GM12878 (cell line): ENCODE measurements around the gene WBP2NL. TPM values are rescaled to one million over a fixed set of nuclear protein-coding genes. Genes with fewer than 3 reads are reported as not detected.

Source experiments
- ATAC-seq: fragments of 200-7000 bp; cut with Tn5 transposase; 3 replicates; pipeline ENCODE4 v1.9.1; 2020; ENCODE audit warnings: mild to moderate bottlenecking, moderate library complexity
- BruUV-seq: library from RNA; stranded (reverse); fragments of 400-500 nt; replicated peaks from 2 replicates; lab custom pipeline; 2021; lab: Mats Ljungman, UMichigan
- CTCF ChIA-PET: fragments of 300-600 bp; sonication (Branson Sonifier 250); formaldehyde crosslinking; extraction: SDS; loops from one replicate; lab custom pipeline; 2021; ENCODE audit warnings: inconsistent platforms; lab: Yijun Ruan, JAX
- POLR2A ChIA-PET: fragments of 350-600 bp; formaldehyde crosslinking; extraction: SDS; loops from one replicate; lab custom pipeline; 2021; ENCODE audit warnings: inconsistent platforms; lab: Charles Lee
- RAD21 ChIA-PET: fragments of 300-600 bp; sonication (Branson Sonifier 250); formaldehyde crosslinking; loops from one replicate; lab custom pipeline; 2023; ENCODE audit warnings: antibody characterized with exemption; ENCODE audit not compliant: unreplicated experiment; lab: Charles Lee
- SMC1A ChIA-PET: fragments of 300-600 bp; sonication (Branson Sonifier 250); formaldehyde crosslinking; loops from one replicate; lab custom pipeline; 2023; ENCODE audit not compliant: unreplicated experiment, uncharacterized antibody; lab: Charles Lee
- DNase-seq: peaks from one replicate; pipeline ENCODE4 v3.0.0-alpha.2; 2011; ENCODE audit warnings: low read depth, low spot score
- FAIRE-seq: peaks from 3 replicates; lab custom pipeline; 2011; peaks lifted over from hg19 to GRCh38; lab: Jason Lieb, UNC
- H2AFZ ChIP-seq: 2 replicates; pipeline ENCODE4 v1.6.0; 2011; ENCODE audit warnings: low read depth, low read length, control low read depth; ENCODE audit not compliant: control insufficient read depth
- H3K27ac ChIP-seq: 2 replicates; pipeline ENCODE4 v1.5.1; 2011; ENCODE audit warnings: control low read depth; ENCODE audit not compliant: control insufficient read depth, insufficient read depth
- H3K27me3 ChIP-seq, 2 experiments: replicated peaks in 1 of 2; 2 replicates each; pipeline versions ENCODE4 v1.6.0 to v1.6.1; 2011; ENCODE audit warnings: low read length in 1 of 2; ENCODE audit not compliant: control insufficient read depth in 2 of 2, insufficient read depth in 2 of 2
- H3K36me3 ChIP-seq, 2 experiments: 2 replicates each; pipeline ENCODE4 v1.5.1; 2011; ENCODE audit warnings: low read length in 1 of 2; ENCODE audit not compliant: control insufficient read depth in 2 of 2, insufficient read depth in 2 of 2
- H3K4me1 ChIP-seq: 2 replicates; pipeline ENCODE4 v1.6.1; 2011; ENCODE audit warnings: mild to moderate bottlenecking, low read length, moderate library complexity, mixed read lengths; ENCODE audit not compliant: control insufficient read depth, insufficient read depth
- H3K4me2 ChIP-seq: 2 replicates; pipeline ENCODE4 v1.6.0; 2011; ENCODE audit warnings: control low read depth; ENCODE audit not compliant: control insufficient read depth, insufficient read depth
- H3K4me3 ChIP-seq: fragments of 200-600 bp; sonication (generic); 2 replicates; pipeline ENCODE4 v1.5.1; 2016
- H3K79me2 ChIP-seq: 2 replicates; pipeline ENCODE4 v1.6.0; 2011; ENCODE audit warnings: low read length; ENCODE audit not compliant: control insufficient read depth, insufficient read depth
- H3K9ac ChIP-seq: 2 replicates; pipeline ENCODE4 v1.8.0; 2011; ENCODE audit warnings: low read length, control low read depth, mixed read lengths; ENCODE audit not compliant: control insufficient read depth, insufficient read depth
- H3K9me3 ChIP-seq: replicated peaks from 3 replicates; pipeline ENCODE4 v1.5.1; 2011; ENCODE audit warnings: mild to moderate bottlenecking, low read length; ENCODE audit not compliant: control insufficient read depth, insufficient read depth
- H4K20me1 ChIP-seq: 2 replicates; pipeline ENCODE4 v1.6.0; 2011; ENCODE audit not compliant: control insufficient read depth, insufficient read depth
- ATF7 ChIP-seq: fragments of 450-650 bp; IDR thresholded peaks from 2 replicates; pipeline ENCODE4 v1.6.1; 2016; ENCODE audit warnings: low read depth, mild to moderate bottlenecking
- BCLAF1 ChIP-seq: fragments of 450-650 bp; IDR thresholded peaks from 2 replicates; pipeline ENCODE4 v1.6.1; 2017; ENCODE audit warnings: antibody characterized with exemption, mild to moderate bottlenecking, moderate library complexity
- CBFB ChIP-seq: IDR thresholded peaks from 2 replicates; pipeline ENCODE4 v1.6.1; 2016; ENCODE audit warnings: antibody characterized with exemption, low read depth
- CBX3 ChIP-seq: fragments of 200-600 bp; sonication (generic); IDR thresholded peaks from 2 replicates; pipeline ENCODE4 v1.6.1; 2016; ENCODE audit warnings: low read depth, borderline replicate concordance
- CHD2 ChIP-seq: IDR thresholded peaks from 2 replicates; pipeline ENCODE4 v1.6.1; 2011; ENCODE audit warnings: low read depth, low read length, improper control_type of control experiment, borderline replicate concordance
- CHD4 ChIP-seq: fragments of 200-600 bp; sonication (generic); IDR thresholded peaks from 2 replicates; pipeline ENCODE4 v1.6.1; 2016; ENCODE audit warnings: mild to moderate bottlenecking
- CTCF ChIP-seq, 3 experiments: IDR thresholded peaks in 2 of 3; conservative IDR thresholded peaks in 1 of 3; 2 replicates each; pipeline ENCODE4 v1.5.1; 2011; ENCODE audit warnings: low read depth in 3 of 3, low read length in 3 of 3, mild to moderate bottlenecking in 3 of 3, control low read depth in 2 of 3, moderate library complexity in 2 of 3, inconsistent platforms in 1 of 3, mixed read lengths in 1 of 3; ENCODE audit not compliant: control insufficient read depth in 2 of 3, insufficient read depth in 1 of 3; ENCODE audit errors: extremely low read depth in 1 of 3
- E2F4 ChIP-seq: IDR thresholded peaks from 2 replicates; pipeline ENCODE4 v1.6.1; 2012; ENCODE audit warnings: low read depth, low read length, improper control_type of control experiment
- GATAD2B ChIP-seq: fragments of 450-650 bp; conservative IDR thresholded peaks from 2 replicates; pipeline ENCODE4 v1.6.1; 2017; ENCODE audit warnings: low read depth, mild to moderate bottlenecking, moderate library complexity
- NR2F1 ChIP-seq: fragments of 450-650 bp; conservative IDR thresholded peaks from 2 replicates; pipeline ENCODE4 v1.6.1; 2017; ENCODE audit warnings: mild to moderate bottlenecking
- POLR2AphosphoS5 ChIP-seq: IDR thresholded peaks from 2 replicates; pipeline ENCODE4 v1.6.1; 2011; ENCODE audit warnings: mild to moderate bottlenecking, low read length, inconsistent platforms
- RUNX3 ChIP-seq: IDR thresholded peaks from 2 replicates; pipeline ENCODE4 v1.6.1; 2012; ENCODE audit warnings: low read length, inconsistent platforms
- SP1 ChIP-seq: IDR thresholded peaks from one replicate; pipeline ENCODE4 v1.6.1; 2011; ENCODE audit warnings: low read depth, low read length
- TBL1XR1 ChIP-seq: IDR thresholded peaks from 2 replicates; pipeline ENCODE4 v1.6.1; 2012; ENCODE audit warnings: low read depth, low read length, improper control_type of control experiment
- WGBS: methylation state at CpG from one replicate; pipeline ENCODE4 v1.1.6; 2016; ENCODE audit warnings: low lambda C conversion rate; ENCODE audit not compliant: insufficient replicate concordance, insufficient coverage; ENCODE audit errors: missing lambda C conversion rate; 5-methylcytosine and 5-hydroxymethylcytosine counted together
- in situ Hi-C: fragments of 300-500 bp; cut with MboI; formaldehyde crosslinking; loops from 9 replicates; pipeline ENCODE4 v1.14.3; 2018; ENCODE audit warnings: mixed read lengths
- intact Hi-C: fragments of 100-400 bp; cut with micrococcal nuclease; formaldehyde crosslinking; loops from one replicate; pipeline ENCODE4 v1.14.2; 2022; ENCODE audit not compliant: unreplicated experiment
- polyA plus RNA-seq, 11 experiments: library from polyadenylated mRNA; depleted of rRNA in 4 of 11; unstranded in 6 of 11; stranded (reverse) in 5 of 11; fragments of >200 nt; fragmentation: Nextera tagmentation in 4 of 11; fragmentation: Illumina TruSeq in 1 of 11; extraction: Ambion mirVana in 4 of 11; extraction: Trizol in 1 of 11; gene quantifications; 1 replicate in 1 of 11; 2 replicates in 10 of 11; pipeline versions ENCODE4 v1.2.1 to v1.2.3, GENCODE V29; 2011 to 2016; ENCODE audit warnings: inconsistent platforms in 2 of 11, missing spikeins in 2 of 11, low read depth in 1 of 11
- total RNA-seq, 4 experiments: library from RNA; depleted of rRNA in 3 of 4; stranded (reverse); fragments of >200 nt in 3 of 4; fragmentation: Illumina TruSeq in 1 of 4; extraction: Trizol in 1 of 4; gene quantifications; 2 replicates each; pipeline versions ENCODE4 v1.2.1 to v1.2.3, GENCODE V29; 2013 to 2021

WBP2NL gene
- total and polyA plus RNA-seq, 10 of the 15 experiments (the other 5 are each of a cell fraction or from before 2014, with no cell fraction given) = 0.46 to 1.9 (median 1.3) TPM

GRCh38 chr22:42076764-42077485 is 78.3 kb downstream of the WBP2NL start (continued):
- TF ChIP-seq E2F4 (no peak), BCLAF1 (no peak), CBFB (no peak), RUNX3 (no peak), NR2F1 (no peak)
- TF ChIP-seq, all 136 proteins: peak for 0

- TF ChIP-seq POLR2AphosphoS5 (no peak), ATF7 (no peak), SP1 (no peak), TBL1XR1 (no peak), CHD4 (no peak), GATAD2B (no peak), CTCF (IDR thresholded peaks at IDR 0.05 in 2 of 3, conservative IDR thresholded peaks at IDR 0.05 in 1 of 3; ENCODE audit: control insufficient read depth in 2 of 3, extremely low read depth in 1 of 3, insufficient read depth in 1 of 3, low read depth in 3 of 3, low read length in 3 of 3) (no peak), CBX3 (no peak), CHD2 (no peak)
- TF ChIP-seq, all 136 proteins: peak for 0
- Histone ChIP-seq H4K20me1 (no peaks in the 10 kb centered on the region), H3K9ac (no peak overlapping the region), H3K27ac (no peak overlapping the region), H3K4me3 (no peak overlapping the region), H2AFZ (no peak overlapping the region), H3K4me1 (peaks cover 15% of the 10 kb centered on the region), H3K4me2 (no peak overlapping the region), H3K79me2 (peaks cover 21% of the 10 kb centered on the region), H3K9me3 (no peaks in the 10 kb centered on the region), H3K36me3 (peaks cover 0 to 4% of the 10 kb centered on the region in 2 experiments; a peak in 2 of 4 replicates), H3K27me3 (no peaks in the 10 kb centered on the region)
- no TSS peak for BruUV-seq
- FAIRE-seq = no peak
- ChIA-PET POLR2A (interaction anchor here (1.7 to 3.9 kb wide), 3 partner anchors 8 to 131 kb away, joined by 5 to 47 read pairs (median 21); partner anchors contain the start of genes CENPM, NAGA and NDUFA6), RAD21 (no interaction called here), SMC1A (no interaction called here), CTCF (no interaction called here)
- no peak for DNase-seq
- in situ Hi-C loops (no loop called here), intact Hi-C loops (loop anchor here (2.0 kb wide), 1 partner anchor 47 kb away; no protein-coding TSS in a partner anchor)
- ATAC-seq = no peak
- 95% methylated on average over 21 of the region's 21 CpGs for WGBS
Observed at GRCh38 chr22:42077486-42078125, 79.0 kb downstream of the WBP2NL start.
